Measurements from ENCODE around the gene PID1.

DNA sequence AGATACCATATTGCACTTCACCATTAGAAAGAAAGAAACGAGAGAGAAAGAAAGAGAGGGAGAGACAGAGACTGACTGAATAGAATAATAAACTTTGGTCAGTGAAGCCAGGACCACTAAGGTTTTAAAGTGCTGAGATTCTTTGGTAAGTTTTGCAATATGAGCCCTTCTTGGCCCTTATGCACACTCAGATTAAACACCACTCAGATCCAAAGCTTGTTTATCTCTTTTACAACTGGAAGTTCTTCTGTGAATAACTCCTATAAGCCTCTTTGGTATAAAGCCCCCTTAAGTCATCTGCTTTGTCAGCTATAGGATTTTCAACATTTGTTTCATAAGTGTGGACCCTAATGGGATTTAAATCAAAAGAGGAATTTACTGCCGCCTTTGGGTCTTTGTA lies 40.8 kb downstream of the PID1 start:
- no peak for TF ChIP-seq POLR2A (IDR thresholded peaks at IDR 0.05; ENCODE audit: low read length)
- no peak for TF ChIP-seq GATA1 (IDR thresholded peaks at IDR 0.05; ENCODE audit: low read depth, low read length)
